Kidney glomerular epithelial cell (primary cell): Measurements from ENCODE around the gene QSER1.

Experiments
- DNase-seq: peaks from one replicate; lab custom pipeline; 2025; lab: John Stamatoyannopoulos, UW

QSER1 gene

GRCh38 chr11:32890843-32891656, 1.6 kb upstream of the QSER1 start:
- DNase-seq = no peak

- DNase-seq = peak; percentile 54
Measured at GRCh38 chr11:32891657-32892354, 805 bp upstream of the QSER1 start.

- DNase-seq = no peak
Measured at GRCh38 chr11:32893093-32893342, 407 bp downstream of the QSER1 start.

GRCh38 chr11:32893343-32894148, 935 bp downstream of the QSER1 start:
- DNase-seq = no peak

GRCh38 chr11:32894149-32894827, 1.7 kb downstream of the QSER1 start:
- peak; percentile 58 for DNase-seq

GRCh38 chr11:32894921-32895320, 2.3 kb downstream of the QSER1 start:
- no peak for DNase-seq

- no peak for DNase-seq
Measured at GRCh38 chr11:32895471-32895870, 2.9 kb downstream of the QSER1 start.

GRCh38 chr11:32897103-32897502, 4.5 kb downstream of the QSER1 start:
- DNase-seq = no peak

GRCh38 chr11:32899438-32899837, 6.8 kb downstream of the QSER1 start:
- no peak for DNase-seq

GRCh38 chr11:32902089-32902665, 9.6 kb downstream of the QSER1 start:
- DNase-seq = no peak

GRCh38 chr11:32905028-32905667, 12.5 kb downstream of the QSER1 start:
- no peak for DNase-seq

GRCh38 chr11:32908619-32909018, 16.0 kb downstream of the QSER1 start:
- DNase-seq = no peak

GRCh38 chr11:32911413-32911812, 18.8 kb downstream of the QSER1 start:
- DNase-seq = no peak

- DNase-seq = no peak
Measured at GRCh38 chr11:32913445-32913844, 20.8 kb downstream of the QSER1 start.

GRCh38 chr11:32916361-32916760, 23.8 kb downstream of the QSER1 start:
- no peak for DNase-seq

- no peak for DNase-seq
Measured at GRCh38 chr11:32916994-32917393, 24.4 kb downstream of the QSER1 start.

- DNase-seq = no peak
Measured at GRCh38 chr11:32918427-32918826, 25.8 kb downstream of the QSER1 start.

GRCh38 chr11:32919338-32919737, 26.7 kb downstream of the QSER1 start:
- DNase-seq = no peak

- DNase-seq = no peak
Measured at GRCh38 chr11:32920570-32920969, 28.0 kb downstream of the QSER1 start.

GRCh38 chr11:32921204-32921603, 28.6 kb downstream of the QSER1 start:
- no peak for DNase-seq

GRCh38 chr11:32931606-32932005, 39.0 kb downstream of the QSER1 start:
- no peak for DNase-seq

GRCh38 chr11:32932196-32932595, 39.6 kb downstream of the QSER1 start:
- no peak for DNase-seq
